Subcutaneous adipose tissue (tissue), 4 donors: ENCODE measurements around the gene FBXL4. TPM values are rescaled to one million over a fixed set of nuclear protein-coding genes. Genes with fewer than 3 reads are reported as not detected.

ENCODE experiments used
- total RNA-seq, 4 donors: library from RNA; depleted of rRNA; stranded (reverse); fragments of >200 nt; gene quantifications; one replicate each; pipeline ENCODE4 v1.1.0, GENCODE V29; 2016
- TF ChIP-seq, protein P1 (sequence below): fragments of 450-650 bp; IDR thresholded peaks from one replicate; pipeline ENCODE4 v1.5.1; 2016; ENCODE audit warnings: low read depth, mild to moderate bottlenecking, control low read depth, antibody characterized with exemption, moderate library complexity

The FBXL4 gene
- total RNA-seq, 4 donors from 2014 or later, result 20.2 to 30.0 (median 24.3) TPM

GRCh38 chr6:98970469-98970868 lies 22.7 kb upstream of the FBXL4 start:
- TF ChIP-seq, protein P1, sequence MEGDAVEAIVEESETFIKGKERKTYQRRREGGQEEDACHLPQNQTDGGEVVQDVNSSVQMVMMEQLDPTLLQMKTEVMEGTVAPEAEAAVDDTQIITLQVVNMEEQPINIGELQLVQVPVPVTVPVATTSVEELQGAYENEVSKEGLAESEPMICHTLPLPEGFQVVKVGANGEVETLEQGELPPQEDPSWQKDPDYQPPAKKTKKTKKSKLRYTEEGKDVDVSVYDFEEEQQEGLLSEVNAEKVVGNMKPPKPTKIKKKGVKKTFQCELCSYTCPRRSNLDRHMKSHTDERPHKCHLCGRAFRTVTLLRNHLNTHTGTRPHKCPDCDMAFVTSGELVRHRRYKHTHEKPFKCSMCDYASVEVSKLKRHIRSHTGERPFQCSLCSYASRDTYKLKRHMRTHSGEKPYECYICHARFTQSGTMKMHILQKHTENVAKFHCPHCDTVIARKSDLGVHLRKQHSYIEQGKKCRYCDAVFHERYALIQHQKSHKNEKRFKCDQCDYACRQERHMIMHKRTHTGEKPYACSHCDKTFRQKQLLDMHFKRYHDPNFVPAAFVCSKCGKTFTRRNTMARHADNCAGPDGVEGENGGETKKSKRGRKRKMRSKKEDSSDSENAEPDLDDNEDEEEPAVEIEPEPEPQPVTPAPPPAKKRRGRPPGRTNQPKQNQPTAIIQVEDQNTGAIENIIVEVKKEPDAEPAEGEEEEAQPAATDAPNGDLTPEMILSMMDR, result no peak

DNA sequence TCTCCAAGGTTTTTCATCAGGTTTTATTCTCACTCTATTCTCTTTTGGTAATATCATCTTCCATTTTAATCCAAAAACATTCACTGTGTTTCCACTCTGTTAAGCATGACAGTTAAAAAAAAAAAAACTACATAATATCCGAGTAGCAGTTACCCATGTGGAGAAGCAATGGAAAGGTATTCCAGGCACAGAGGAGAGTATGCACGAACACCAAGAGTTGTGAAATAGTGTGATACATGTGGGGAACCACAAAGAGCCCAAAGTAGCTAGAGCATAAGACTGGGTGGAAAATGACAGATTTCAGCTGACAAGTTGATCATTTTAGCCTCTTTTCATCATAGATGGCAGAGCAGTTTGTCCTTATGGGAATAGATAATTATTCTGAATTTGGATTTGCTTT lies 19.9 kb upstream of the FBXL4 start:
- TF ChIP-seq, protein P1, result no peak

GRCh38 chr6:98959631-98960030 lies 11.9 kb upstream of the FBXL4 start:
- TF ChIP-seq, protein P1, result no peak

- TF ChIP-seq, protein P1, result no peak
Observed at GRCh38 chr6:98958776-98959175, 11.0 kb upstream of the FBXL4 start.

- TF ChIP-seq, protein P1, result no peak
Observed at GRCh38 chr6:98957450-98957849, 9.7 kb upstream of the FBXL4 start.

DNA sequence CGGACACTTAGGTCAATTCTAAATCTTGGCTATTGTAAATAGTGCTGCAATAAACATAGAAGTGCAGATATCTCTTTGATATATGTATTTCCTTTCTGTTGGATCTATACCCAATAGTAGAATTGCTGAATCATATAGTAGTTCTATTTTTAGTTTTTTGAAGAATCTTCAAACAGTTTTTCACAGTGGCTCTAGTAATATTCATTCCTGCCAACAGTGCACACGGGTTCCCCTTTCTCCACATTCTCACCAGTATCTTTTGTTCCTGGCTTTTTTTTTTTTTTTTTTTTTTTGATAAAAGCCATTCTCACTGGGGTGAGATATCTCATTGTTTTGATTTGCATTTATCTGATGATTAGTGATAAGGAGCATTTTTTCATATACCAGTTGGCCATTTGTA lies 1.8 kb upstream of the FBXL4 start:
- TF ChIP-seq, protein P1, result no peak

GRCh38 chr6:98946879-98947410 lies 801 bp downstream of the FBXL4 start:
- TF ChIP-seq, protein P1, result no peak
